MCF 10A (cell line): Measurements from ENCODE around the gene LRRC53. TPM values are rescaled to one million over a fixed set of nuclear protein-coding genes. Genes with fewer than 3 reads are reported as not detected.

ENCODE experiments used
- BruUV-seq: library from RNA; stranded (reverse); fragments of 400-500 nt; replicated peaks from 2 replicates; lab custom pipeline; 2021; lab: Mats Ljungman, UMichigan
- CTCF ChIA-PET: fragments of 300-600 bp; sonication (Branson Sonifier 250); formaldehyde crosslinking; extraction: SDS; loops from one replicate; lab custom pipeline; 2021; ENCODE audit warnings: antibody characterized with exemption, inconsistent platforms; lab: Yijun Ruan, JAX
- POLR2A ChIA-PET: fragments of 300-600, 350-650 bp; sonication (Branson Sonifier 250); formaldehyde crosslinking; extraction: SDS; loops from one replicate; lab custom pipeline; 2020; ENCODE audit warnings: antibody characterized with exemption, inconsistent platforms; lab: Yijun Ruan, JAX
- DNase-seq: peaks from one replicate; pipeline ENCODE4 v3.0.0-alpha.2; 2018; ENCODE audit not compliant: unreplicated experiment
- H3K27ac Mint-ChIP-seq: one replicate; pipeline ENCODE4 v1.8.0; 2022; ENCODE audit warnings: mild to moderate bottlenecking, low read depth, mixed read lengths; ENCODE audit not compliant: unreplicated experiment
- H3K27me3 Mint-ChIP-seq: one replicate; pipeline ENCODE4 v1.8.0; 2022; ENCODE audit warnings: mixed read lengths; ENCODE audit not compliant: insufficient read depth, unreplicated experiment
- H3K36me3 Mint-ChIP-seq: one replicate; pipeline ENCODE4 v1.8.0; 2022; ENCODE audit warnings: mild to moderate bottlenecking, moderate library complexity, mixed read lengths; ENCODE audit not compliant: insufficient read depth, unreplicated experiment
- H3K4me1 Mint-ChIP-seq: one replicate; pipeline ENCODE4 v1.8.0; 2022; ENCODE audit warnings: mixed read lengths; ENCODE audit not compliant: insufficient read depth, unreplicated experiment
- H3K4me3 Mint-ChIP-seq: one replicate; pipeline ENCODE4 v1.8.0; 2022; ENCODE audit warnings: mild to moderate bottlenecking, moderate library complexity, mixed read lengths; ENCODE audit not compliant: unreplicated experiment
- H3K9me3 Mint-ChIP-seq: one replicate; pipeline ENCODE4 v1.8.0; 2022; ENCODE audit warnings: mixed read lengths; ENCODE audit not compliant: unreplicated experiment
- CTCF ChIP-seq: fragments of 200-600 bp; IDR thresholded peaks from one replicate; pipeline ENCODE4 v1.8.0; 2022; ENCODE audit warnings: antibody characterized with exemption, mild to moderate bottlenecking; ENCODE audit not compliant: unreplicated experiment
- intact Hi-C: fragments of 100-400 bp; cut with micrococcal nuclease; formaldehyde crosslinking; loops from 2 replicates; pipeline ENCODE4 v1.14.1; 2022
- total RNA-seq: library from RNA; stranded (reverse); gene quantifications from 2 replicates; pipeline ENCODE4 v1.2.3, GENCODE V29; 2022

The LRRC53 gene
- total RNA-seq, 1 experiment from 2014 or later = not detected

GRCh38 chr1:74426208-74426937, 86.0 kb downstream of the LRRC53 start:
- Mint-ChIP-seq H3K9me3 (no peaks in the 10 kb centered on the region), H3K27ac (no peak overlapping the region), H3K36me3 (no peaks in the 10 kb centered on the region), H3K4me3 (no peak overlapping the region), H3K27me3 (peaks cover 16% of the 10 kb centered on the region), H3K4me1 (no peaks in the 10 kb centered on the region)
- POLR2A ChIA-PET = no interaction called here
- DNase-seq = peak; percentile 6
- TF ChIP-seq CTCF = no peak
- no TSS peak for BruUV-seq
- CTCF ChIA-PET = interaction anchor here (1.0 kb wide), 1 partner anchor 11 kb away, joined by 3 read pairs; no protein-coding TSS in a partner anchor
- intact Hi-C loops = no loop called here

GRCh38 chr1:74425676-74426075, 86.7 kb downstream of the LRRC53 start:
- ChIA-PET POLR2A (no interaction called here), CTCF (interaction anchor here (1.0 kb wide), 1 partner anchor 12 kb away, joined by 3 read pairs; no protein-coding TSS in a partner anchor)
- Mint-ChIP-seq H3K27me3 (peaks cover 16% of the 10 kb centered on the region), H3K9me3 (no peaks in the 10 kb centered on the region), H3K4me1 (no peaks in the 10 kb centered on the region), H3K36me3 (no peaks in the 10 kb centered on the region), H3K27ac (no peak overlapping the region), H3K4me3 (no peak overlapping the region)
- intact Hi-C loops = no loop called here
- BruUV-seq = no TSS peak
- DNase-seq = no peak
- TF ChIP-seq CTCF = no peak

GRCh38 chr1:74423471-74423870, 88.9 kb downstream of the LRRC53 start:
- no peak overlapping the region for H3K27ac Mint-ChIP-seq
- no peaks in the 10 kb centered on the region for H3K36me3 Mint-ChIP-seq
- peaks cover 17% of the 10 kb centered on the region for H3K27me3 Mint-ChIP-seq
- POLR2A ChIA-PET = no interaction called here
- no TSS peak for BruUV-seq
- H3K4me3 Mint-ChIP-seq = no peak overlapping the region
- TF ChIP-seq CTCF = no peak
- CTCF ChIA-PET = no interaction called here
- no peak for DNase-seq
- H3K4me1 Mint-ChIP-seq = no peaks in the 10 kb centered on the region
- intact Hi-C loops = no loop called here
- H3K9me3 Mint-ChIP-seq = no peaks in the 10 kb centered on the region

- no peak for DNase-seq
- no peaks in the 10 kb centered on the region for H3K4me1 Mint-ChIP-seq
- H3K4me3 Mint-ChIP-seq = no peak overlapping the region
- no peak for TF ChIP-seq CTCF
- no peak overlapping the region for H3K27ac Mint-ChIP-seq
- POLR2A ChIA-PET = no interaction called here
- H3K27me3 Mint-ChIP-seq = peaks cover 19% of the 10 kb centered on the region
- H3K36me3 Mint-ChIP-seq = no peaks in the 10 kb centered on the region
- intact Hi-C loops = no loop called here
- CTCF ChIA-PET = interaction anchor here (0.7 kb wide), 1 partner anchor 1041 kb away, joined by 3 read pairs; no protein-coding TSS in a partner anchor
- no TSS peak for BruUV-seq
- no peaks in the 10 kb centered on the region for H3K9me3 Mint-ChIP-seq
Observed at GRCh38 chr1:74422421-74423292, 89.8 kb downstream of the LRRC53 start.
